Breast epithelium (tissue), 4 donors: ENCODE data around the gene MICAL2. TPM values are rescaled to one million over a fixed set of nuclear protein-coding genes. Genes with fewer than 3 reads are reported as not detected.

Experiments
- DNase-seq, 2 donors: peaks; one replicate each; pipeline ENCODE4 v3.0.0-alpha.2; 2019; ENCODE audit warnings: low spot score in 2 of 2
- H3K27ac ChIP-seq, 2 donors: fragments of 200-600 bp; sonication (generic) in 1 of 2; one replicate each; pipeline ENCODE4 v1.5.1; 2016 to 2019; ENCODE audit warnings: mild to moderate bottlenecking in 1 of 2
- H3K27me3 ChIP-seq, 2 donors: fragments of 200-600 bp; sonication (generic) in 1 of 2; one replicate each; pipeline versions ENCODE4 v1.5.1 to v1.6.0; 2017 to 2019; ENCODE audit warnings: control low read depth in 1 of 2, mild to moderate bottlenecking in 1 of 2
- H3K36me3 ChIP-seq: fragments of 200-600 bp; one replicate; pipeline ENCODE4 v1.5.1; 2019
- H3K4me1 ChIP-seq, 2 donors: fragments of 200-600 bp; sonication (generic); one replicate each; pipeline ENCODE4 v1.5.1; 2016 to 2019; ENCODE audit warnings: control low read depth in 1 of 2
- H3K4me3 ChIP-seq, 3 donors: fragments of 200-600 bp; sonication (generic); 1 replicate in 2 of 3; 2 replicates in 1 of 3; pipeline ENCODE4 v1.5.1; 2016 to 2019; ENCODE audit warnings: mild to moderate bottlenecking in 3 of 3, moderate library complexity in 2 of 3
- H3K9me3 ChIP-seq, 2 donors: fragments of 200-600 bp; sonication (generic) in 1 of 2; one replicate each; pipeline ENCODE4 v1.5.1; 2016 to 2019; ENCODE audit warnings: control low read depth in 1 of 2
- POLR2A ChIP-seq: fragments of 450-650 bp; IDR thresholded peaks from one replicate; pipeline ENCODE4 v1.6.1; 2016; ENCODE audit warnings: antibody characterized with exemption, mild to moderate bottlenecking, moderate library complexity
- POLR2AphosphoS5 ChIP-seq, 3 donors: sonication (generic); formaldehyde crosslinking; IDR thresholded peaks; one replicate each; pipeline ENCODE4 v1.6.1; 2017; ENCODE audit warnings: antibody characterized with exemption in 3 of 3
- intact Hi-C: fragments of 100-400 bp; cut with DNase I; formaldehyde crosslinking; loops from one replicate; pipeline ENCODE4 v1.15.1; 2023; ENCODE audit warnings: low total_unique reads
- total RNA-seq, 3 donors: library from RNA; depleted of rRNA; stranded (reverse); fragments of >200 nt; gene quantifications; one replicate each; pipeline ENCODE4 v1.1.0, GENCODE V29; 2016
- TF ChIP-seq, protein P1 (sequence below), 3 donors: fragments of 450-650 bp; IDR thresholded peaks; one replicate each; pipeline ENCODE4 v1.5.1; 2016 to 2017; ENCODE audit warnings: antibody characterized with exemption in 3 of 3, mild to moderate bottlenecking in 3 of 3, moderate library complexity in 3 of 3

MICAL2 gene
- total RNA-seq, 3 donors from 2014 or later = 30.9 to 52.4 (median 38.6) TPM

DNA sequence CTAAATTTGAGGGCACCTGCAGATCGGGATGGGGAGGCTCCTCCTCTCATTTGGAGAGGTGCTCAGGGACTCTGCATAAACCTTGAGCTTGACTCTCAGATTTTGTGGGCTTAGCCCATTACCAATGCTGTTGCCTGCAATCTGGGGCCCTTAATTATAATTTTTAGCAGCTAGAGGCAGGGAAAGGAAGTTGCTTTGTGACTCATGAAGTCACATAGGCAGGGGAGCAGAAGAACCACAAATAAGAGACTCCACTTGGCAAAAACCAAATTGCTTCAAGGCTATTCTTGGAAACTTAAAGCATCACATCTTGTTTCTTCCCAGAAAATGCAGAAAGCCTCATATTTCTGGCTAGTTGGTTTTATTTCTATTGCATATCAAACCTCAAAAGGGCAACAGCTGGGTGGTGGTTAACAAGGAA lies 46.9 kb downstream of the MICAL2 start:
- no peak overlapping the region for H3K4me3 ChIP-seq
- no peaks in the 10 kb centered on the region for H3K9me3 ChIP-seq
- no peak for DNase-seq
- TF ChIP-seq POLR2AphosphoS5 (IDR thresholded peaks at IDR 0.05) (no peak), POLR2A (no peak)
- TF ChIP-seq, protein P1, sequence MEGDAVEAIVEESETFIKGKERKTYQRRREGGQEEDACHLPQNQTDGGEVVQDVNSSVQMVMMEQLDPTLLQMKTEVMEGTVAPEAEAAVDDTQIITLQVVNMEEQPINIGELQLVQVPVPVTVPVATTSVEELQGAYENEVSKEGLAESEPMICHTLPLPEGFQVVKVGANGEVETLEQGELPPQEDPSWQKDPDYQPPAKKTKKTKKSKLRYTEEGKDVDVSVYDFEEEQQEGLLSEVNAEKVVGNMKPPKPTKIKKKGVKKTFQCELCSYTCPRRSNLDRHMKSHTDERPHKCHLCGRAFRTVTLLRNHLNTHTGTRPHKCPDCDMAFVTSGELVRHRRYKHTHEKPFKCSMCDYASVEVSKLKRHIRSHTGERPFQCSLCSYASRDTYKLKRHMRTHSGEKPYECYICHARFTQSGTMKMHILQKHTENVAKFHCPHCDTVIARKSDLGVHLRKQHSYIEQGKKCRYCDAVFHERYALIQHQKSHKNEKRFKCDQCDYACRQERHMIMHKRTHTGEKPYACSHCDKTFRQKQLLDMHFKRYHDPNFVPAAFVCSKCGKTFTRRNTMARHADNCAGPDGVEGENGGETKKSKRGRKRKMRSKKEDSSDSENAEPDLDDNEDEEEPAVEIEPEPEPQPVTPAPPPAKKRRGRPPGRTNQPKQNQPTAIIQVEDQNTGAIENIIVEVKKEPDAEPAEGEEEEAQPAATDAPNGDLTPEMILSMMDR (IDR thresholded peaks at IDR 0.05) = no peak
- H3K27me3 ChIP-seq = no peaks in the 10 kb centered on the region
- peak overlapping the region; percentile 14 to 62 for H3K27ac ChIP-seq
- H3K36me3 ChIP-seq = no peaks in the 10 kb centered on the region
- H3K4me1 ChIP-seq = no peaks in the 10 kb centered on the region
- intact Hi-C loops = loop anchor here (10.0 kb wide), 1 partner anchor 352 kb away; no protein-coding TSS in a partner anchor

DNA sequence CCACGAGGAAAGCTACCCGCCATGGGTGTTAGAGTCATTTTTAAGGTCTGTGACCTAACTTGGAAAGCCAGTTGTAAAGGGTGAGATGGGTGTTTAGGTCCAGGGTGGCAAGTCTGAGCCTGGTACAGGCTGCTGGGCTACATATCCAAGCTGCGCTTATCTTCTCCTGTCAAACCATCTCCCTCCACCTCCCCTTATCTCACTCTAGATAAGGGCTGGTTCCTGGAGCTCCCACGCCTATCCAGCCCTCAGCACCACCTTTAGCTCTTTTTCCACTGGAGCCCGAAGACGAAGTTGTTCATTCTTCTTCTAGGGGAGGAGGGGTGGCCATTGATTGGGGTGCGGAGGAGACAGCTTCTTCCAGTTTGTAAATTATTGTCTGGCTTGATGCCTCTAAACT lies 48.5 kb downstream of the MICAL2 start:
- Histone ChIP-seq H3K27me3 (no peaks in the 10 kb centered on the region), H3K4me1 (peaks cover 0 to 5% of the 10 kb centered on the region in 2 donors), H3K4me3 (no peak overlapping the region), H3K9me3 (no peaks in the 10 kb centered on the region), H3K36me3 (no peaks in the 10 kb centered on the region), H3K27ac (no peak overlapping the region)
- DNase-seq = no peak
- intact Hi-C loops = loop anchor here (10.0 kb wide), 1 partner anchor 354 kb away; no protein-coding TSS in a partner anchor
- TF ChIP-seq POLR2A (no peak), POLR2AphosphoS5 (IDR thresholded peaks at IDR 0.05) (no peak)
- TF ChIP-seq, protein P1 (IDR thresholded peaks at IDR 0.05) = no peak

DNA sequence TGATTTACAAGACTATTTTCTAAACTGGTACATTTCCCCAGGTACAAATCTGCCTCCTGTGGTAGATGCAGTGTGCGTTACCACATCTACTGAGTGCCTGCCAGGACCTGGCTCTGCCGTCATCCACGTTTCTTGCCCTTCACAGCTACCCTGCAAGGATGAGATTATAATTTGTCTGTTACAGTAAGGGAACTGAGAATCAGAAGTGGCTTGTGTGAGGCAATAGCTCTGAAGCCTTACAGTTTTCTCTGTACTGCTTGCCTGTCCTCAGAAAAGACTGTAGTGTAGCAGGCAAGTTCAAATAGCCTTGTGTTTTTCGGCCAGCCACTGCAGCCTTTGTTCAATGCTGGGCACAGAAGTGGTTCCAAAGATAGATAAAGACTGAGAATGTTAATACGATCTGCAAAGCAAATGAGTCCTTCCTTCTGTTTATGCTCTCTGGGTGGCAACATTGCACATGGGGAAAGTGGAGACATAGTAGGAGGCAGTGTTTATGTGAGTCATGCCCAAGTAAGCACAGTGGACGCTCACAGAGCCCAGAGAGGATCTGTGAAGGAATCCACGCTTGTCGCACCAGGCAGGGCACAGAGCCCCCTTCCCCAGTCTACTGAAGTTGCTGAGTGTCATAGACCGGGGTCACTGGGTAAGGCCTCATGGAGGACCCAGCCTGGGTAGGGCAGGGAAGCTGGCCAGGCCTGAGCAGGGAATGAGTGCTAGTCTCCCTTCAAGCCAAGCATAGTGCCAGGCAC lies 49.1 kb downstream of the MICAL2 start:
- H3K4me1 ChIP-seq = peaks cover 0 to 5% of the 10 kb centered on the region in 2 donors
- H3K36me3 ChIP-seq = no peaks in the 10 kb centered on the region
- intact Hi-C loops = loop anchor here (10.0 kb wide), 1 partner anchor 355 kb away; no protein-coding TSS in a partner anchor
- TF ChIP-seq POLR2AphosphoS5 (IDR thresholded peaks at IDR 0.05) (no peak), POLR2A (no peak)
- TF ChIP-seq, protein P1 (IDR thresholded peaks at IDR 0.05) = no peak
- H3K27me3 ChIP-seq = no peaks in the 10 kb centered on the region
- peak overlapping the region; percentile 41 for H3K27ac ChIP-seq
- no peak overlapping the region for H3K4me3 ChIP-seq
- H3K9me3 ChIP-seq = no peaks in the 10 kb centered on the region
- DNase-seq = no peak

DNA sequence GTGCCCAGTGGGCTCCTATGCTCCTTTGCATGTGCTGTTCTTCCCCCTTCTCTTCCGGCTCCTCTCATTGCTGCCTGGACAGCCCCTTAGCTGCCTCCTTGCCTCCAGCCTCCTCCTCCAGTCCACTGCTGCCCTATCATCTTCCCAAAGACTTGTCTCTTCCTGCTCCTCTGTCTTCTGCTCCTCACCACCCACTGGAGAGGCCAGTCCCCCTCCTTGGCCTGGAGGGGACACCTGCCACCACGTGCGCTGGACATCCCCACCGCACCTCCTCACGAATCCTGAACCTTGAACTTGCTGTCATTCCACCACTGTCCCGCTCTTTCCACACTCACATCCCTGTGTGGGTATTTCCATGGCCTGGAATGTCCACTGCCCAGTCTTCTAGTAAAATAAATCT lies 49.8 kb downstream of the MICAL2 start:
- no peaks in the 10 kb centered on the region for H3K27me3 ChIP-seq
- DNase-seq = no peak
- H3K9me3 ChIP-seq = no peaks in the 10 kb centered on the region
- peak overlapping the region; percentile 41 for H3K27ac ChIP-seq
- H3K4me1 ChIP-seq = peaks cover 0 to 5% of the 10 kb centered on the region in 2 donors
- intact Hi-C loops = no loop called here
- no peaks in the 10 kb centered on the region for H3K36me3 ChIP-seq
- TF ChIP-seq POLR2A = no peak
- TF ChIP-seq POLR2AphosphoS5 (IDR thresholded peaks at IDR 0.05) = no peak
- TF ChIP-seq, protein P1 (IDR thresholded peaks at IDR 0.05) = no peak
- no peak overlapping the region for H3K4me3 ChIP-seq

DNA sequence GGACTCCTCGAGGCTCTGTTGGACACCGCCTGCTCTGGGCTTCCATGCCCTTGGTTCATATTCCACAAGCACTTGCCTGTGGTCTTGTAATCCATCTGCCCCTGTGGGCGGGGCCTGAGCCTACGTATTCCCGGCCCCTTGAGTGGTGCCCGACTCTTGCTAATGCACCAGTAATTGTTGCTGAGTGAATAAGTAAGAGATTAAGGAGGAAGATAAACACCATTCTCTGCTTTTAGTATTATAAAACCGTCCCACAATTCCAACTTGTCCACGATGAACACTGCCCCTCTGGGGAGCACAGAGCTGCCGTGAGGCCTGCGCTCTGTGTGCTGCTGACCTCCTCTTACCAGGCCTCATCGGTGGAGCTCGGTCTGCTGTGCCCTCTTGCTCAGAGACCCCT lies 50.3 kb downstream of the MICAL2 start:
- no peaks in the 10 kb centered on the region for H3K36me3 ChIP-seq
- TF ChIP-seq, protein P1 (IDR thresholded peaks at IDR 0.05) = no peak
- TF ChIP-seq POLR2AphosphoS5 (IDR thresholded peaks at IDR 0.05) (no peak), POLR2A (no peak)
- no peaks in the 10 kb centered on the region for H3K9me3 ChIP-seq
- peaks cover 0 to 5% of the 10 kb centered on the region in 2 donors for H3K4me1 ChIP-seq
- H3K4me3 ChIP-seq = no peak overlapping the region
- intact Hi-C loops = no loop called here
- no peaks in the 10 kb centered on the region for H3K27me3 ChIP-seq
- H3K27ac ChIP-seq = peak overlapping the region in 1 of 2 donors; percentile 41
- DNase-seq = no peak
